Subcutaneous adipose tissue (tissue), 4 donors: ENCODE data around the gene KIAA0232. TPM values are rescaled to one million over a fixed set of nuclear protein-coding genes. Genes with fewer than 3 reads are reported as not detected.

ENCODE experiments used
- total RNA-seq, 4 donors: library from RNA; depleted of rRNA; stranded (reverse); fragments of >200 nt; gene quantifications; one replicate each; pipeline ENCODE4 v1.1.0, GENCODE V29; 2016
- TF ChIP-seq, protein P1 (sequence below): fragments of 450-650 bp; IDR thresholded peaks from one replicate; pipeline ENCODE4 v1.5.1; 2016; ENCODE audit warnings: low read depth, mild to moderate bottlenecking, control low read depth, antibody characterized with exemption, moderate library complexity

Gene KIAA0232
- total RNA-seq, 4 donors from 2014 or later, result 24.3 to 36.5 (median 31.0) TPM

DNA sequence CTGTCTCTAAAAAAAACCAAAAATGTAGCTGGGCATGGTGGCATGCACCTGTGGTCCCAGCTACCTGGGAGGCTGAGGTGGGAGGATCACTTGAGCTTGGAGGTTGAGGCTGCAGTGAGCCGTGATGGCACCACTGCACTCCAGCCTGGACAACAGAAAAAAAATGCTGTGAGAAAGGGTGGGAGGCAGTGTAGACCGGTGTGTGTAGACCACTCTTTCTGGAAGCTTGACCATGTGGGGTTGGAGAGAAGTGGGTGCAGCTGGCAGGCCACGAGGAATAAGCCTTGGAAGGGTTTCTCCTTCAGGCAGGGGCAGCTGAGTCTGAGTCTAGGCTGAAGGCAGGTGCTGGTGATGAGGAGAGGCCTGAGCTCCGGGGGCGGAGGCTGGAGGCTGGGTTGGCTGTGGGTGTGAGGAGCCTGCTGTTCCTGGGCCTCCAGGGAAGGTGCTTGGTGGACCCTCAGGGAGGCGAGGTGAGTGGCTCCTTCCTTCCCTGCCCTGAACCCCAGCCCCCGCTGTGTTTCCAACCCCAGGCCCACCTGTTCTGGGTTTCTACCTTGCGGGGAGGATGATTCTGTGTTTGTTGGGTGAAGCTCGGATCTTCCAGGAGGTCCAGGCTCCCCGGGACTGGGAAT, 117.8 kb downstream of the KIAA0232 start:
- TF ChIP-seq, protein P1, sequence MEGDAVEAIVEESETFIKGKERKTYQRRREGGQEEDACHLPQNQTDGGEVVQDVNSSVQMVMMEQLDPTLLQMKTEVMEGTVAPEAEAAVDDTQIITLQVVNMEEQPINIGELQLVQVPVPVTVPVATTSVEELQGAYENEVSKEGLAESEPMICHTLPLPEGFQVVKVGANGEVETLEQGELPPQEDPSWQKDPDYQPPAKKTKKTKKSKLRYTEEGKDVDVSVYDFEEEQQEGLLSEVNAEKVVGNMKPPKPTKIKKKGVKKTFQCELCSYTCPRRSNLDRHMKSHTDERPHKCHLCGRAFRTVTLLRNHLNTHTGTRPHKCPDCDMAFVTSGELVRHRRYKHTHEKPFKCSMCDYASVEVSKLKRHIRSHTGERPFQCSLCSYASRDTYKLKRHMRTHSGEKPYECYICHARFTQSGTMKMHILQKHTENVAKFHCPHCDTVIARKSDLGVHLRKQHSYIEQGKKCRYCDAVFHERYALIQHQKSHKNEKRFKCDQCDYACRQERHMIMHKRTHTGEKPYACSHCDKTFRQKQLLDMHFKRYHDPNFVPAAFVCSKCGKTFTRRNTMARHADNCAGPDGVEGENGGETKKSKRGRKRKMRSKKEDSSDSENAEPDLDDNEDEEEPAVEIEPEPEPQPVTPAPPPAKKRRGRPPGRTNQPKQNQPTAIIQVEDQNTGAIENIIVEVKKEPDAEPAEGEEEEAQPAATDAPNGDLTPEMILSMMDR, result no peak

DNA sequence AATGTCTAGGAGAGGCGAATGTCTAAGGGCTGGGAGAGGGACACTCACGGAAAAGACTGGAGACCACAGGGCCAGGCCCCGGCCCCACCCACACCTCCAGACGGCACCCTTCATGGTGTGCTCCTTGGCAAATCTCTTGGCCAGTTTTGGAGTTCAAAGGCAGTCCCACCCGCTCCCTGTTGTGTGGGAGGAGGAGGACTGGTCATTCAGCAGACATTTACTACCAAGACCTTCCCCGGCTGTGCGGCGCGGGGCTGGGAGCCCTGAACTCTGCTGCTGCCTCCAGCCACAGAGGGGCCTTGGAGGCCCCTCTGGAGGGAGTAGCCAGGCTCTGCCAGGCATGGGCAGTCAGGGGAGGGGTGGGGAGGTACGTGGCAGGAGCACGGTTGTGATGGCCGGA, 118.4 kb downstream of the KIAA0232 start:
- TF ChIP-seq, protein P1, result no peak

DNA sequence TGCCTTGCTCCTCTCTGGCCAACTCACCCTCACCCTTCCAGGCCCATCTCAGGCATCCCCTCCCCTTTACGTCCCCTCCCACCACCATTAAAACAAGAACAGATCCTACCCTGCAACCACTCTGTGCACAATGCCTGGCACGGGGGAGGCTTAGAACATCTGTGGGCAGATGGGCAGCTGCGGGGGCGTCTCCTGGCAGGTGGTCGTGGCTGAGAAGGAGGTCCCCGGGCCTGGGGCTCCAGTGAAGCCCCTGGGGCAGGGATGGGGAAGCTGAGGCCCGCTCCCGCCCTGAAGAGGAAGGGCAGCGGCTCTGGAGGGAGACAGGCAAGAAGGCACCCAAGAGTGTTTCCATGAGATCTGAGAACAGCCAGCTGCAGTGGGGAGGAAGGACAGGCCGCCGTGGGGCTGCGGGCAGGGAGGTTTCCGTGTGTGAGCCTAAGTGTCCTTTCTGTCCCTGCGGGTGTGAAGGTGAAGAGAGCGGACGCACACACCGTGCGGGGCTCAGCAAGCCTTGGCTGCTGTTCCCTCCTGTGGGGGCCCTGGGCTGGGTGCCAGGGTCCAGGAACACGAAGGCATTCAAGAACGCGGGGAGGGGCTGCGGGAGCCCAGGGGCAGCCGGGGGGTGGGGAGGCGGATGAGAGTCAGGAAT, 119.3 kb downstream of the KIAA0232 start:
- TF ChIP-seq, protein P1, result no peak

DNA sequence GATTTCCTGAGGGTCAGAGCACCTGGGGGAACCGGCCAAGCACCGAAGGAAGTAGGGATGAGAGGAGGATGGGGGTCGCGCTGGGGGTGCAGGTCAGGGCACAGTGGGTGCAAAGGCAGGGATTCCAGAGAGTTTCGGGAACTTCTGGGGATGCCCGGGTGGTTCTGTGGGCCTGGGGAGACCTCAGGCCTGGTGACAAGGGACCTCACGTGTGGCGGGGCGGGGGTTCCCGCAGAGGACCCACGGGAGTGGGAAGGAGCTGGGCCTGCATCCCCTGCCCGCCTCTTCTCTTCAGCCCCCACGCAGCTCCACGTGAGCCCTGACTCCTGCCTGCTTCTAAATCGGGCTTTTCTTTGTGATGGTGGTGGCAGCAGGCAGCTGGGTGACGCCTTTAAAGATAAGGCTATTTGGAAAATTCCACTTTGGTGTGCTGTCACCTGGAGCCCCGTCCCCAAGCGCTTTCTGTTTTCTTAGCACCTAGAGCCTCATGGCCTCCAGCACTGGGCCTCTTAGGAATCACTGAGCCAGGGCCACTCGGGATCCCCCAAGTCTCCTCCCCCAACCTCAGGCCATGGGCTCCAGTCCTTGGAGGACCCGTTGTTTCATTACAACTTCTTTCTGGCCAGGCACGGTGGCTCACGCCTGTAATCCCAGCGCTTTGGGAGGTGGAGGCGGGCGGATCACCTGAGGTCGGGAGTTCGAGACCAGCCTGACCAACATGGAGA, 120.0 kb downstream of the KIAA0232 start:
- TF ChIP-seq, protein P1, result no peak

DNA sequence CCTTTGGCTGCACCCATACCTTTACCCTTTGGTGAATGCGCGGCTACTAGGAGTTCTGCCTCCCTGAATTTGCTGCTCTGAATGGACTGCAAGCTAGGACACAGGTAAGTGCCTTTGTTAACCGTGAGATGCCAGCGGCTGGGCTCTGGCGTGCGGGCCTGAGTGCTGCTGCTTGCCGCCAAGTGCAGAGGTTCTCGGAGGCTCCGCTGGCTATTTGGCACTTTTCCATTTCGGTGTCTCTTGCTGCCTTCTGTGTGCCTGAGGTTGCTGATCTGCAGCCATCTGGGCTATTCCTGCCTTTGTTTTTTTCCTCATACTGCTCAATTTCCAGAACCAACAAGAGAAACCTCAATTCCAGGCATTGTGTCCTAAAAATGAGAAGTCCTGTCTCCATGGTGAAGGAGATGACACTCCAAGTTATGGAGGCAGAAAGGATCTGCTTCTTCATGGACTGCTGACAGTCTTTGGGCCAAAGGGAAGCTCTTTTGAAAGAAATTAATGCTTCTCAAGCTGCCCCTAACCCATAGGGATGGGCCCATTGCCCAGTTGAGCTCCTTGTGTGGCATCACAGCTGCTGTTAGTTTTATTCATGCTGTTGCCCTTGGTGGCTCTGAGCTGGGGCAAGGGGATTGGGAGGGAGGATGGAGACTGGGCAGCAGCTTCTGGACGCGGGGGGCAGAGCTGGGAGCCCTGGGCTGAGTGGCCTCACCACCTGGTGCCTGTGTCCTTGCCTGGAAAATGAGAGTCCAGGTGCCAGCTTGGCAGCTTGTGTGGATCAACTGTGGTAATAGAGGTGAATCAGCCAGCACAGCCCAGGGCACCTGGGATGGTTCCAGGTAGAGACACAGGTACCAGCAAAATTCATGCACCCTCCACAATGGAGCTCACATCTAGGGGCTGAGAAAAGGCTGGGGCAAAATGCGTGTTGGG, 123.3 kb downstream of the KIAA0232 start:
- TF ChIP-seq, protein P1, result no peak

- TF ChIP-seq, protein P1, result no peak
These were observed 125.2 kb downstream of the KIAA0232 start for GRCh38 chr4:6907658-6908191.
